ENCODE measurements around the gene CCKAR. TPM values are rescaled to one million over a fixed set of nuclear protein-coding genes. Genes with fewer than 3 reads are reported as not detected.

The CCKAR gene
- 16.8 and 28.2 TPM in 2 replicates for total RNA-seq (2014; rRNA removed; shearing (Covaris generic); ENCODE audit: low replicate concordance)

- Histone ChIP-seq H3K4me3 (peak within 1 kb of the TSS; percentile 47), H3K36me3 (peaks cover 2% of the 10 kb centered on the region; the same call in 1 of the 2 replicates), H3K27me3 (no peaks in the 10 kb centered on the region), H3K9me3 (no peaks in the 10 kb centered on the region)
- DNase-seq = no peak
Measured at GRCh38 chr4:26490111-26490959, at the start of gene CCKAR. Gene CCKAR (minus strand): TSS chr4:26490484. CDS start chr4:26490267, 217 bp downstream.

DNA sequence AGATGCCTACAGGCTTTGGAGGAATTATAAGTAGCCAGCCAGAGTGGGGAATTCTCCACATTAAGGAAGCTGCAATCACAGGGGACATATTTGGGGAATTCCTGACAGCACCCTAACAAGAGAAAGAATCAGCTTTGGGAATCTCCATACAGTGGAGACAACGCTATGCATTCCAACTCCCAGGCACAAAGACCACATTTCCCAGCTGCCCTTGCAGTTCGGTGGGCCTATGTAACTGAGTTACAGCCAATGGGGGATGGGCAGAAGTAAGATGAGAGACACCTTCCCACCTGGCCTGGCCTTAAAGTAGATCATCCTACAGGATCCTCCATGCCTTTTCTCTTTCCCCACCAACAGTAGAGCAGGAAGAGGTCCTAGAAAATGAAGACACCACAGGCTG is 43.4 kb upstream of the CCKAR start:
- Histone ChIP-seq H3K36me3 (no peaks in the 10 kb centered on the region), H3K4me3 (no peak overlapping the region), H3K27me3 (no peaks in the 10 kb centered on the region), H3K9me3 (no peaks in the 10 kb centered on the region)
- no peak for DNase-seq

GRCh38 chr4:26531491-26532116 is 41.3 kb upstream of the CCKAR start:
- Histone ChIP-seq H3K9me3 (no peaks in the 10 kb centered on the region), H3K36me3 (no peaks in the 10 kb centered on the region), H3K27me3 (no peaks in the 10 kb centered on the region), H3K4me3 (no peak overlapping the region)
- DNase-seq = no peak

DNA sequence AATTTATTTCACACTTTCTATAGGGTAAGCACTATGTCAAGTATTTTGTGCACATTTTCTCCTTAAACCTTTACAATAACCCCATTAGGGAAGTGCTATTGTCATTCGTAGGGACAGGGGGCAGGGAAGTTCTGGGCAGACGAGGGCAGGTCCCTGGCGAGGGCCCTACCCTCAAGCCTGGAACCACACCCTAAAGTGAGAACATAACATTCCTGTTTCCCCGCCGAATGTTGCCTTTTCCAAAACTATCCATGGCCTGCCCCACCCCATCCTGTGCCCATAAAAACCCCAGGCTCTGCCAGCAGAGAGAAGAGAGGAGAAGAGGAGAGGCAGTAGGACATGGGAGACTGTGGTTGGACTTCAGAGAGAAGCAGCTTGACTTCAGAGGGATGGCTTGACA is 39.8 kb upstream of the CCKAR start:
- H3K9me3 ChIP-seq = no peaks in the 10 kb centered on the region
- DNase-seq = no peak
- H3K27me3 ChIP-seq = no peaks in the 10 kb centered on the region

DNA sequence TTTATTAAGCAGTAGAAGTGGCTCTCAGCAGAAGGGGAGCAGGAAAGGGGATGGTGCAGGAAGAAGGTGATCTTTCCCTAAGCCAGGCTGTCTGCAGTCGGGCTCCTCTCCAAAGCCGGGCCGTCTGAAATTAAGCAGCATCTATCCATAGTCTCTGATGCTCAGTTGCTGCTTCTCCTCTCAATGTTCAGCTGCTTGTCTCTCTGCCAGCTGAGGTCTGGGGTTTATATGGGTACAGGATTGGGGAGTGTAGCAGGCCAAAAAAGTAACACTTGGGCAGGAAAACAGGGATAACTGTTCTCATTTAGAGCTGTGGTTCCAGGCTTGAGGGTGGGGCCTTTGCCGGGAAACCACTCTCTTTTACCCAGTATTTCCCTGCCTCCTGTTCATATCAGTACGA is 39.2 kb upstream of the CCKAR start:
- H3K4me3 ChIP-seq = no peak overlapping the region
- H3K27me3 ChIP-seq = no peaks in the 10 kb centered on the region
- H3K36me3 ChIP-seq = no peaks in the 10 kb centered on the region
- DNase-seq = no peak
- H3K9me3 ChIP-seq = no peaks in the 10 kb centered on the region

More for the DNA sequence above, 39.8 kb upstream of the CCKAR start:
- Histone ChIP-seq H3K4me3 (no peak overlapping the region), H3K36me3 (no peaks in the 10 kb centered on the region)

DNA sequence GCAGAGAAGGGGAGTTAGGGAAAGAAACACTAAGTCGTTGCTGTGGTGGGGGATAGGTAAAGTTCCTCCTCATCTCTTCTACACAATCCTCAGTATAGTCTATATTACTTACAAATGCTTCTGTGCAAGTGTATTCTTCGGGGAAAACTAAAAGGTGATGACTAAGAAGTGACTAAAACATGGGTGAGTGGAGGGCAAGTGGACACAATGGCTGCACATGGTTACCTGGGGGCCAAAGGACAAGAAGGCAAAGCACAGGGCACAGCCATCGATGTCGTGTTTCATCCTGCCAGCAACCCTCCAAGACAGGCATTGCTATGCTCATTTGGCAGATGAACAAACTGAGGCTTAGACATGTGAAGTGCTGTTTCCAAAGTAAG is 35.5 kb upstream of the CCKAR start:
- no peaks in the 10 kb centered on the region for H3K27me3 ChIP-seq
- no peaks in the 10 kb centered on the region for H3K9me3 ChIP-seq
- DNase-seq = no peak
- H3K36me3 ChIP-seq = no peaks in the 10 kb centered on the region
- H3K4me3 ChIP-seq = no peak overlapping the region

DNA sequence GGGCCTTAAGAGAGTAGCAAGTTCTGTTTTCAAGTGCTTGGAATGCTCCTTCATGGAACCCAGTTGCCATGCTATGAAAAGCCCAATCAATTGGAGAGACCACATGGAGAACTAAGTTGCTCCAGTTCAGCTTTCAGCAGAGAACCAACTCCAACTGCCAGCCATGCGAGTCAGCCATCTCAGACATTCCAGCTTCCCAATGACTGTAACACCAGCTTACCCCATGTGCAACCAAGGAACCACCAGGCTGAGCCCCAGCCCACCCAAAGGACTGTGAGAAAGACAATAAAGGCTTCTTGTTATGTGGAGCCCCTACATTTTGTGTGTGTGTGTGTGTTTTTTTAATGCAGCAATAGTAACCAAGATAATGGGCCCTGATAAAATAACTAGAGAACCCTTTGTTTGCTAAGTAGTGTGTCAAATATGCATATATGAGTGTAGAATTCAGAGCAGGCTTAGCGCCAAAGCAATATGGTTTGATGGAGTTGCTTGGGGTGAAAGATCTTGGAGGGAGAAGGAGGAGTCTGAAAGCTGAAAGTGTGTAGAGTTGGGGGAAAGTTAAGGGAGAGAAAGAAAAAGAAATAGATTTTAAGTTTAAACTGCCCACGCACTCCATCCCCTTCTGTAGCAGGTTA is 35.0 kb upstream of the CCKAR start:
- H3K27me3 ChIP-seq = no peaks in the 10 kb centered on the region
- peak; percentile 58 for DNase-seq
- H3K4me3 ChIP-seq = no peak overlapping the region
- H3K36me3 ChIP-seq = no peaks in the 10 kb centered on the region
- H3K9me3 ChIP-seq = no peaks in the 10 kb centered on the region

- no peak for DNase-seq
- H3K27me3 ChIP-seq = no peaks in the 10 kb centered on the region
- H3K36me3 ChIP-seq = no peaks in the 10 kb centered on the region
- H3K9me3 ChIP-seq = no peaks in the 10 kb centered on the region
- H3K4me3 ChIP-seq = no peak overlapping the region
Measured at GRCh38 chr4:26524011-26524410, 33.7 kb upstream of the CCKAR start.

GRCh38 chr4:26522478-26522877 is 32.2 kb upstream of the CCKAR start:
- Histone ChIP-seq H3K4me3 (no peak overlapping the region), H3K36me3 (no peaks in the 10 kb centered on the region), H3K27me3 (no peaks in the 10 kb centered on the region), H3K9me3 (no peaks in the 10 kb centered on the region)
- DNase-seq = no peak

DNA sequence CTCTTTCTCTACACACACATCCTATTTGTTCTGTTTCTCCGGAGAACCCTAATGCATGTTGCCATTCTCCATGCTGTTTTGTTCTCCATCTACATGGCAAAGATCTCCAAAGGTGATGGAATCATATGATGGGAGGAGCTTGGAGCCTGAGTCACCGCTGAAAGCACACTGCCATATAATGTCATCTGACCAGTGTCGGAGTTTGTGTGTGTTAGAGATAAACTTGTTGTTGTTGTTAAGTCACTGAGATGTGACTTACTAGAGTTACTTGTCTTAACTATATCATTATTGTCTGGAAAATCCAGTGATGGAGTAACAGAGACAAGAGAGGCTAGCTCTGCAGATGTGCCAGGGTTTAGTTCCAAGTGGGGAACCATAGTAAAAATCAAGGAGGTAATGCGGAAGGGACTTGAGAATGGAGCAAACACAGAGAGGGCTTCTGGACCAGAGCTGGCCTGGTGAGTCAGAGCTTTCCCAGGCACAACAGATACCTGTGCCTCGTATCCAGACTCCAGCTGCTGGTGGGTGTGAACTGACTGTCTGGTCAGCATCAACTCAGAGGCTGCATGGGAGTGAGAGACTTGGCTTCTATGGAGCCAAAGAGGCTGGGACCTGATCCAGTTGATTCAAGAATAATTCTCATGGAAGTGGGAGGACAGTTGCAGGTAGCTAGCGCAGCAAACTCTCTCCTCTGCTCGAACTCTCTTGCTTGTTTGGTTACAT is 30.6 kb upstream of the CCKAR start:
- Histone ChIP-seq H3K27me3 (no peaks in the 10 kb centered on the region), H3K36me3 (no peaks in the 10 kb centered on the region), H3K4me3 (no peak overlapping the region), H3K9me3 (no peaks in the 10 kb centered on the region)
- DNase-seq = no peak

DNA sequence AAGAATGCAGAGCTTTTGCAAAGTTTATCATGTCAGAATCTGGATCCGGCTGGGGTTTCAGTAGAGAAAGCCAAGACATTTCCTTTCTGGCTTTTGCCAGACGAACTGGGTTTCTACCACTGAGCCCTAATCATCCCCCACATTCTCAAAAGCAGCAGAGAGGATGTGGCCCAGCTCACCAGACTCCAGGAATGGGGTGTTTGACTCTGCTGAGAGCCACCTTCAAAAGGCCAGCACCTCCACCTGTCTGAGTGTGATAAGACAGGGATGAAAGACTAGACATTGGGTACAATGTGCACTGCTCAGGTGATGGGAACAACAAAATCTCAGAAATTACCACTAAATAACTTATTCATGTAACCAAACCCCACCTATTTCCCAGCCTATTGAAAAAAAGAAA is 25.7 kb upstream of the CCKAR start:
- no peak for DNase-seq
- Histone ChIP-seq H3K27me3 (no peaks in the 10 kb centered on the region), H3K9me3 (no peaks in the 10 kb centered on the region), H3K36me3 (no peaks in the 10 kb centered on the region), H3K4me3 (no peak overlapping the region)

- Histone ChIP-seq H3K36me3 (no peaks in the 10 kb centered on the region), H3K9me3 (no peaks in the 10 kb centered on the region), H3K4me3 (no peak overlapping the region), H3K27me3 (no peaks in the 10 kb centered on the region)
- DNase-seq = peak; percentile 83
Measured at GRCh38 chr4:26510334-26510964, 20.2 kb upstream of the CCKAR start.

- Histone ChIP-seq H3K9me3 (no peaks in the 10 kb centered on the region), H3K27me3 (no peaks in the 10 kb centered on the region), H3K36me3 (no peaks in the 10 kb centered on the region), H3K4me3 (no peak overlapping the region)
- peak; percentile 45 for DNase-seq
Measured at GRCh38 chr4:26509681-26510333, 19.5 kb upstream of the CCKAR start.

GRCh38 chr4:26507286-26507685 is 17.0 kb upstream of the CCKAR start:
- no peak for DNase-seq
- Histone ChIP-seq H3K27me3 (no peaks in the 10 kb centered on the region), H3K4me3 (no peak overlapping the region), H3K9me3 (no peaks in the 10 kb centered on the region), H3K36me3 (no peaks in the 10 kb centered on the region)

DNA sequence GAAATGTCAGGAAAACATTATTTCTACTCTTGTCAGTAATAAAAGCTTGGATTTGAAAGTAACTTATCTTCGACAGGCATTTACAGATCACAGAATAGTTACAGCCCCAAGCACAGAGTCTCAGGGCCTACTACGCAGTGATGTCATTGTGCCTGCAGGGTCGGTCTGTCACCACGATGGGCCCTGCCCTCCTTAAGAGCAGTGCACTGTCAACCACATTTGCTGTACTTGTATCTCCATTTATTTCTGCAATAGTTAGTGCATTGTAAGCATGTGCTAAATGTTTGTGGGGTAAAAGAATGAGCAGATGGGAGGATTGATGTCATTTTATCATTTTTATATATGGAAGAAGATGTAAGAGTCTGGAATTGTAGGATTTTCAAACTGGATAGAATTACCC is 13.6 kb upstream of the CCKAR start:
- no peaks in the 10 kb centered on the region for H3K27me3 ChIP-seq
- H3K4me3 ChIP-seq = no peak overlapping the region
- H3K9me3 ChIP-seq = no peaks in the 10 kb centered on the region
- no peak for DNase-seq
- H3K36me3 ChIP-seq = no peaks in the 10 kb centered on the region

- no peak overlapping the region for H3K4me3 ChIP-seq
- no peak for DNase-seq
Measured at GRCh38 chr4:26503427-26503826, 13.1 kb upstream of the CCKAR start.

More at GRCh38 chr4:26503427-26503826, 13.1 kb upstream of the CCKAR start:
- Histone ChIP-seq H3K36me3 (no peaks in the 10 kb centered on the region), H3K27me3 (no peaks in the 10 kb centered on the region), H3K9me3 (no peaks in the 10 kb centered on the region)
